HG03066 (cell line): ENCODE measurements around the gene TEX48.

Experiments
- ATAC-seq: cut with Tn5 transposase; IDR thresholded peaks from one replicate; pipeline ENCODE4 v1.9.1; 2021; ENCODE audit warnings: low read depth; ENCODE audit not compliant: unreplicated experiment

TEX48 gene

DNA sequence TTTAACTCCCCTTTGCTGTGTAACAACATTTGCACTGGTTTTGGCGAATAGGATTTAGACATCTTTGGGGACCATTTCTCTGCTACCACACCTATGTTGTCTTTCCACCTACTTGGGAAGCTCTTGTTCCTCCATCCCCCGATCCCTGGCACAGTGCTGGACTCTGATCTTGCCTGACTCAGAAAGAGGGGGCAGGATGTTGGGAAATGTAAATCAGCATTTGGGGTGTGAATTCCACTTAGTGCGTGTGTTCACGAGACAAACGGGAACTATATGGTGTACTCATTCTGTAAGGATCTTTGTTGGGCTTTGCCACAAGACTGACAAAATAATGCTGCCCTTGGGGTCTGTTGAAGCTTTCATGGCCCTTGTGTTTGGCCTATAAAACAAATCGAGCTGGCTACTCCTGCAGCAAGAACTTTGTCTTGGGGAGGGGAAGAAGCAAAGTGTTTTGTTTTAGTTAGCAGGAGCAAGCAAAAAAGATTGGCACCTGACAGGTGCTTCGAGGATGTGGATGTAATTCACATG lies 52.4 kb downstream of the TEX48 start:
- no peak for ATAC-seq

DNA sequence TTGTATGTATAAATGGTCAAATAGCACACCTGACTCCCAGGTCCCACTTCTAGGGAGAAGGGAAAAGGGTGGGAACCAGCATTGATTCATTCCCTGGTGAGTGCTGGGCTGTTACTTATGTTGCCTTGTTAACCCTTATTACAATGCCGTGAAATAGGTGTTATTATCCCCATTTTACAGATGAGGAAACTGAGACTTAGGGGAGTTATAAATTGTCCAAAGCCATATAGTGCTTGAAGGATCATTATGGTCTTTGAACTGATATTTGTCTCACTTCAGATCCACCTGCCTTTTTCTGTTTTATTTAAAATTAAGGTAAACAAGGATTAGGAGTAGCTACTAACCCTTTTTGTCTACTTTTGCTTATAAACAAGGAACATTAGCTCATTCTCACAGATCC lies 54.4 kb downstream of the TEX48 start:
- ATAC-seq, result no peak

DNA sequence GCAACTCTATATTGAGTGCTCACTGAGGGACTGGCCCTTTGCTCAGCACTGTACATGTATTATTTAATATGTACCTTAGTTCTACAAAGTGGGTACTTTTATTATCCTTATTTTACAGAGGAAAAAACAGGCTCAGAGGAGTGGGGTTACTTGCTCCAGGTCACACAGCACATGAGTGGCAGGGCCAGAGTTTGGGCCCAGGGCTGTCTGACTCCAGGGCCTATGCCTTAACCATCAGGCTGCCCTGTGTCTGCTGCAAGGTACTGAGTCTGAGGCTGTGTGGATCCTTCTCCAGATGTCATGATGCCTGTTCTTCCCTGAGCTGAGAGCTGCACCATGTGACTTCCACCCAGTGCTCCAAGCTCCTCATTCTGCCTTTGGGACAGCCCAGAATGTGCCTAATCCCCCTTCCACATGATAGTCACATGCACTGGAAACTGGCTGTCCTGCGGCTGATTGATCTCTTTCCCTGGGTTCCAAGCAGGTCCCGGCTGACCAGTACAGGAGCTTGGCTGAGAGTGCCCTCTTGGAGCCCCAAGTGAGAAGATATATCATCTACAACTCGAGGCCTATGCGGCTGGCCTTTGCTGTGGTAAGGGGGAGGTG lies 55.5 kb downstream of the TEX48 start:
- ATAC-seq, result no peak

DNA sequence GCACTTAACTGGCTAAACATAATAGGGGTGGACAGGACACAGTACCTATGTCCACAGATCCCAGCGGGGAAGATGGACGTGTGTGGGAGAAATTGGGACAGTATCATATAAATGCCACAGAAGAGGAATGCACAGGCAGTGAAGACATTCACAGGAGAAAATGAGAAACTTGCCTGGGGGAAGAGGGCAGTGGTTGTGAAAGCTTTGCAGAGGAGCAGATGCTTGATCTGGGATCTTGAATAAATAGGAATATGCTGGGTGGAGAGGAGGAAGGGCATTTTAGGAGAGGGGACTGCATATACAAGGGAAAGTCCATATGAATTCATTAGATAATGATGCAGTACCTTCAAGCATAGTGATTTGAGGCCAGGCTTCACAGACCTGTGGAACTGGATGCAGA lies 57.3 kb downstream of the TEX48 start:
- ATAC-seq, result no peak

- ATAC-seq, result no peak
Measured at GRCh38 chr9:114621975-114622609, 59.9 kb downstream of the TEX48 start.

DNA sequence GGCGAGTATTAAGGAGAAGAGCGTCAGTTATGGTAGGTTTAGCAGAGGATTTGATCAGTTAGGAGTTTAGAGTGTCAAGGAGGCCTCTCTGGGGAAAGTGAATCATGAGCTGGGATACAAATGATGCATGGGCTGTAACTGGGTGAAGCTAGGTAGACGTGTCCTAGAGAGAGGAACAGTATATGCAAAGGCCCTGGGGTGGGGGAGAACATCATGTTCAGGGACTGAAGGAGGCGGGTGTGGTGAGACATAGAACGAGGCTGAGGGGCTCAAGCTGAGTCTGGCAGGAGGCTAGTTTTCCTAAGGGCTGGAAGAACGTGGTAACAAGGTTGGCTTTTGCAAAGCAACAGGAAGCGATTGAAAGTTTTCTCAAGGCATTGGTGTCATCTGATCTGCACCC lies 60.4 kb downstream of the TEX48 start:
- no peak for ATAC-seq

DNA sequence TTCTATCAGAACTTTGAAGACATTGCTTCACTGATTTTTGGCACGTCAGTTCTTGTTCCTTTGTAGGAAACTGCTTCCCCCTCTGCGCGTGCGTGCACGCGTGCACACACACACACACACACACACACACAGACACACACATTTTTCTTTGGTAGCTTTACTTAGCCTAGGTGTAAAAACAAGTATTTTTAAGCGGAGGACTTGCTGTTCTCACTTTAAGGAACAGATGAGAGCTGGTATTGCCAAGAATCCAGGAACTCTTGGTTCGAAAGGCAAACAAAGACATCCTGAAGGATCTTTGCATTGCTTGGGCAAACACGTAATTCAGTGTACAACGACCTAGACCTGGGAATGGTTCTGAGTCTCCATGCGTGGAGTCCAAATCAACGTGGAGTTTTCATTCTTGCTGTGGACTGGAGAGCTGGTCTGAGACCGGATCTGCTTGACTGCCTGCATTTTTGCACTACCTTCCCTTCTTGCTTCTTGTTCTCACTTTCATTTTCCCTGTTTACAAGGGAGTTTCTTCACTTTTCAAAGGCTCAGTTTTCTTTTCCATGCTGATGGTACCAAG lies 62.7 kb downstream of the TEX48 start:
- ATAC-seq, result peak; percentile 45

DNA sequence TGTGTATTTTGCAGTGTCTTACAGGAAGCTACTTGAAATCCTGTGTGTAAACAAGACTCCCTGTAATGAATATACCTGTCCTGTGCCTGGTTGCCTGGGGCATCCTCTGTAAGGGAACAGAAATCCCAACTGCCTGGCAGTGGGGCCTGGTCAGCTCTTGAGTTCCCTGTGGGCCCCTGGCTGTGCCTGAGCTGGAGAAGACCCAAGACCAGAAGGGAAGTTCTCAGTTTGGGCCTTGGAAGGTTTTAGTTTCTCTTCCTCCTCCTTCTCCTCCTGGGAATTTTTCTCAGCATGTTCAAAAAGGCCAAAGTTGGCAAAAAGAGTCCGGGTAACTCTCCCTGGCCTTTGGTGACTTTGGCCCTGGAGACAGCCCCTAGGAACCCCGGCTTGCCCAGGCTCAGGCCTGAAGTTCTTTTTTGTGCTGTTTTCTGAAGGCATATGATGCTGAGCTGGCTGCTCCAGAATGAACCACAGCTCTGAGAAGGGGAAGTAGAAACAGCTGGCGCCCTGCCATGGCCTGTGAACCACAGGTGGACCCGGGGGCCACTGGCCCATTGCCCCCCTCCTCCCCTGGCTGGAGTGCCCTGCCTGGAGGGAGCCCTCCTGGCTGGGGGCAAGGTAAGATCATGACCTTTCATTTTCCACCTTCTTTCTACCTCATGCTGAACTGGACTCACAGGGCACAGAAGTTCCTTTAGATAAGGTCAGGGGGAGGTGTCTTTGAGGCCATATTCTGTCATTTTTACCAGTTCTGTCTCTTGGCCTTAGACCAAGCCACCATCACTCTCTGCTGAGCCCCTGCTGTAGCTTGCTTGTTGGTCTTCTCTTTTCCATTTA lies 65.1 kb downstream of the TEX48 start:
- peak; percentile 61 for ATAC-seq
